MCF 10A (cell line): ENCODE data around the gene ZNF497. TPM values are rescaled to one million over a fixed set of nuclear protein-coding genes. Genes with fewer than 3 reads are reported as not detected.

ENCODE experiments used
- BruUV-seq: library from RNA; stranded (reverse); fragments of 400-500 nt; replicated peaks from 2 replicates; lab custom pipeline; 2021; lab: Mats Ljungman, UMichigan
- CTCF ChIA-PET: fragments of 300-600 bp; sonication (Branson Sonifier 250); formaldehyde crosslinking; extraction: SDS; loops from one replicate; lab custom pipeline; 2021; ENCODE audit warnings: antibody characterized with exemption, inconsistent platforms; lab: Yijun Ruan, JAX
- POLR2A ChIA-PET: fragments of 300-600, 350-650 bp; sonication (Branson Sonifier 250); formaldehyde crosslinking; extraction: SDS; loops from one replicate; lab custom pipeline; 2020; ENCODE audit warnings: antibody characterized with exemption, inconsistent platforms; lab: Yijun Ruan, JAX
- DNase-seq: peaks from one replicate; pipeline ENCODE4 v3.0.0-alpha.2; 2018; ENCODE audit not compliant: unreplicated experiment
- H3K27ac Mint-ChIP-seq: one replicate; pipeline ENCODE4 v1.8.0; 2022; ENCODE audit warnings: mild to moderate bottlenecking, low read depth, mixed read lengths; ENCODE audit not compliant: unreplicated experiment
- H3K27me3 Mint-ChIP-seq: one replicate; pipeline ENCODE4 v1.8.0; 2022; ENCODE audit warnings: mixed read lengths; ENCODE audit not compliant: insufficient read depth, unreplicated experiment
- H3K36me3 Mint-ChIP-seq: one replicate; pipeline ENCODE4 v1.8.0; 2022; ENCODE audit warnings: mild to moderate bottlenecking, moderate library complexity, mixed read lengths; ENCODE audit not compliant: insufficient read depth, unreplicated experiment
- H3K4me1 Mint-ChIP-seq: one replicate; pipeline ENCODE4 v1.8.0; 2022; ENCODE audit warnings: mixed read lengths; ENCODE audit not compliant: insufficient read depth, unreplicated experiment
- H3K4me3 Mint-ChIP-seq: one replicate; pipeline ENCODE4 v1.8.0; 2022; ENCODE audit warnings: mild to moderate bottlenecking, moderate library complexity, mixed read lengths; ENCODE audit not compliant: unreplicated experiment
- H3K9me3 Mint-ChIP-seq: one replicate; pipeline ENCODE4 v1.8.0; 2022; ENCODE audit warnings: mixed read lengths; ENCODE audit not compliant: unreplicated experiment
- intact Hi-C: fragments of 100-400 bp; cut with micrococcal nuclease; formaldehyde crosslinking; loops from 2 replicates; pipeline ENCODE4 v1.14.1; 2022
- total RNA-seq: library from RNA; stranded (reverse); gene quantifications from 2 replicates; pipeline ENCODE4 v1.2.3, GENCODE V29; 2022
- TF ChIP-seq, protein P1 (sequence below): fragments of 200-600 bp; IDR thresholded peaks from one replicate; pipeline ENCODE4 v1.8.0; 2022; ENCODE audit warnings: antibody characterized with exemption, mild to moderate bottlenecking; ENCODE audit not compliant: unreplicated experiment

The ZNF497 gene
- total RNA-seq, 1 experiment from 2014 or later = 3.2 TPM

- Mint-ChIP-seq H3K27me3 (no peaks in the 10 kb centered on the region), H3K27ac (no peak overlapping the region), H3K36me3 (peaks cover 18% of the 10 kb centered on the region), H3K4me1 (peaks cover 5% of the 10 kb centered on the region), H3K9me3 (no peaks in the 10 kb centered on the region), H3K4me3 (no peak overlapping the region)
- intact Hi-C loops = no loop called here
- TF ChIP-seq, protein P1, sequence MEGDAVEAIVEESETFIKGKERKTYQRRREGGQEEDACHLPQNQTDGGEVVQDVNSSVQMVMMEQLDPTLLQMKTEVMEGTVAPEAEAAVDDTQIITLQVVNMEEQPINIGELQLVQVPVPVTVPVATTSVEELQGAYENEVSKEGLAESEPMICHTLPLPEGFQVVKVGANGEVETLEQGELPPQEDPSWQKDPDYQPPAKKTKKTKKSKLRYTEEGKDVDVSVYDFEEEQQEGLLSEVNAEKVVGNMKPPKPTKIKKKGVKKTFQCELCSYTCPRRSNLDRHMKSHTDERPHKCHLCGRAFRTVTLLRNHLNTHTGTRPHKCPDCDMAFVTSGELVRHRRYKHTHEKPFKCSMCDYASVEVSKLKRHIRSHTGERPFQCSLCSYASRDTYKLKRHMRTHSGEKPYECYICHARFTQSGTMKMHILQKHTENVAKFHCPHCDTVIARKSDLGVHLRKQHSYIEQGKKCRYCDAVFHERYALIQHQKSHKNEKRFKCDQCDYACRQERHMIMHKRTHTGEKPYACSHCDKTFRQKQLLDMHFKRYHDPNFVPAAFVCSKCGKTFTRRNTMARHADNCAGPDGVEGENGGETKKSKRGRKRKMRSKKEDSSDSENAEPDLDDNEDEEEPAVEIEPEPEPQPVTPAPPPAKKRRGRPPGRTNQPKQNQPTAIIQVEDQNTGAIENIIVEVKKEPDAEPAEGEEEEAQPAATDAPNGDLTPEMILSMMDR = no peak
- ChIA-PET POLR2A (no interaction called here), CTCF (no interaction called here)
- BruUV-seq = no TSS peak
- no peak for DNase-seq
Observed at GRCh38 chr19:58357481-58358145, 4.9 kb downstream of the ZNF497 start.

GRCh38 chr19:58356766-58357480 is 5.6 kb downstream of the ZNF497 start:
- peaks cover 2% of the 10 kb centered on the region for H3K4me1 Mint-ChIP-seq
- no peak overlapping the region for H3K4me3 Mint-ChIP-seq
- no TSS peak for BruUV-seq
- no peak overlapping the region for H3K27ac Mint-ChIP-seq
- intact Hi-C loops = no loop called here
- H3K9me3 Mint-ChIP-seq = no peaks in the 10 kb centered on the region
- CTCF ChIA-PET = no interaction called here
- DNase-seq = no peak
- POLR2A ChIA-PET = no interaction called here
- TF ChIP-seq, protein P1 = no peak
- peaks cover 17% of the 10 kb centered on the region for H3K36me3 Mint-ChIP-seq
- no peaks in the 10 kb centered on the region for H3K27me3 Mint-ChIP-seq

DNA sequence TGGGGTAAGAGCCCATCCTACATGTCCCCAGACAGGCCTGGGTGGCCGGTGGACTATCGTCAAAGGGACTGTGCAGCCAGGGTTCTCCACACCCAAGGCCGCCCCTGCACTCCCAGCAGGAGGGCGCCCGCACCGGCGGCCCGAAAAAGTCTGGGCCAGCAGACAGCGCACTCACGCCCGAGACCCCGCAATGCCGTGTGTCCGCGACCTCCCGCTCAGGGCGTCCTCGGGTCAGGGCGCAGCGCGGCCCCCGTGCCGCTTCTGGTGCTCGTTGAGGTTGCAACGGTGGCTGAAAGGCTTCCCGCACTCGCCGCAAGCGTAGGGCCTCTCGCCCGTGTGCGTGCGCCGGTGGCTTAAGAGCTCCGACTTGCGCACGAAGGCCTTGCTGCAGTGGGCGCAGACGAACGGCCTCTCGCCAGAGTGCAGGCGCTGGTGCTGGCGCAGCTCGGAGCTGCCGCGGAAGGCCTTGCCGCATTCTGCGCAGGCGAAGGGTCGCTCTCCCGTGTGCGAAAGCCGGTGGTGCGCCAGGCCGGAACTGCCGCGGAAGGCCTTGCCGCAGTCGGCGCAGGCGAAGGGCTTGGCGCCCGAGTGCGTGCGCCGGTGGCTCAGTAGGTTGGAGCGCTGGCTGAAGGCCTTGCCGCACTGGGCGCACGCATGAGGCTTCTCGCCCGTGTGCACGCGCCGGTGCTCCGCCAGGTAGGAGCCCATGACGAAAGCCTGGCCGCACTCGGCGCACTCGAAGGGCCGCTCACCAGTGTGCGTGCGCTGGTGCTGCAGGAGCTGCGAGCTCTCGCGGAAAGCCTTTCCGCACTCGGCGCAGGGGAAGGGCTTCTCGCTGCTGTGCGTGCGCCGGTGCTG is 6.4 kb downstream of the ZNF497 start:
- POLR2A ChIA-PET = no interaction called here

More for the DNA sequence above, 6.4 kb downstream of the ZNF497 start:
- peaks cover 17% of the 10 kb centered on the region for H3K36me3 Mint-ChIP-seq
- intact Hi-C loops = no loop called here
- H3K27me3 Mint-ChIP-seq = no peaks in the 10 kb centered on the region
- H3K9me3 Mint-ChIP-seq = no peaks in the 10 kb centered on the region
- no peak for DNase-seq
- H3K27ac Mint-ChIP-seq = no peak overlapping the region
- TF ChIP-seq, protein P1 = no peak
- H3K4me1 Mint-ChIP-seq = no peaks in the 10 kb centered on the region
- BruUV-seq = no TSS peak
- no peak overlapping the region for H3K4me3 Mint-ChIP-seq
- CTCF ChIA-PET = no interaction called here
